Activated CD4-positive, alpha-beta T cell treated with anti-CD3 and anti-CD28 coated beads, Interleukin-2, amount 50 U/mL, for 4 hours (primary cell): ENCODE data around the gene FECH.
"Not testable (repeated sequence)": the region's sequence is repeated elsewhere in the genome, so short reads cannot be mapped to it uniquely, and the experiment has no call there.

Experiments
- DNase-seq, 2 experiments: peaks; one replicate each; pipeline ENCODE4 v3.0.0-alpha.2; 2020

Gene FECH, protein sequence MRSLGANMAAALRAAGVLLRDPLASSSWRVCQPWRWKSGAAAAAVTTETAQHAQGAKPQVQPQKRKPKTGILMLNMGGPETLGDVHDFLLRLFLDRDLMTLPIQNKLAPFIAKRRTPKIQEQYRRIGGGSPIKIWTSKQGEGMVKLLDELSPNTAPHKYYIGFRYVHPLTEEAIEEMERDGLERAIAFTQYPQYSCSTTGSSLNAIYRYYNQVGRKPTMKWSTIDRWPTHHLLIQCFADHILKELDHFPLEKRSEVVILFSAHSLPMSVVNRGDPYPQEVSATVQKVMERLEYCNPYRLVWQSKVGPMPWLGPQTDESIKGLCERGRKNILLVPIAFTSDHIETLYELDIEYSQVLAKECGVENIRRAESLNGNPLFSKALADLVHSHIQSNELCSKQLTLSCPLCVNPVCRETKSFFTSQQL

DNA sequence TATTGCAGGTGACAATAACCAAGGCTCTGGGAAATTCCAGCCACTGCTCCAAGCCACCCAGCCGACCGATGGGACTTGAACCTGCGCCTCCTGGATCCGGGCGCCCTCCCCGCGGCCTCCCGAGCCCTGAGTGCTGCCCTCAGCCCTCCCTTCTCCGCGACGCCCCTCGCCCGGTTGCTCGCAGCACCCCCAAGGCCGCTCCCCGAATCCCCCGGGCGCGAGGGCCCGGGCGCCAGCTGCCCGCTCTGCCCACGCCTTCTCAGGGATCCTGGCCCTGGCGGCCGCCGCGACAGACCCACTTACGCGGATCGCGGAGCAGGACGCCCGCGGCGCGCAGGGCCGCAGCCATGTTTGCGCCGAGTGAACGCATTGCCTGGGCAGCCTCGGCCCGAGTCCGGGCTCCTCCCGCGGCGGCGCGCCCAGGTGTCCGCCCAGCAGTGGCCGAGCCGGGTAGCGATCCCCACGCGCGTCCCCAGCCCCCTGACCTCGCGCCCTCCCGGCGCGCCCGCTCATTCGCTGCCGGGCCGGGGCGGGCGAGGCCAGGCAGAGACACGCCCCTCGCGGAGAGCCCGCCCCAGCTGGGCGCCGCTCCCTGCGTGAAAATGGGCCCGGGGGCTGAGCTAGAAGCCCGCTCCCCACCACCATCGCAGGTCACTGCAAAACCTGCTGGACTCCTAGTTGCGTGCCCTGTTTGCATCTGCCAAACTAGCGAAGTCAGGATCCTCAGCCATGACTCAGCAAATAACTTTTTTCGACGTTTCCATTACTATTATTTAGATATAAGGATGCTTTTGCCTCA, at the start of gene FECH:
FECH (minus strand) TSS at position 452 of the 799 bp plus-strand sequence; CDS start at position 370, 82 bp downstream.
- peak; percentile 34 to 41 for DNase-seq

DNA sequence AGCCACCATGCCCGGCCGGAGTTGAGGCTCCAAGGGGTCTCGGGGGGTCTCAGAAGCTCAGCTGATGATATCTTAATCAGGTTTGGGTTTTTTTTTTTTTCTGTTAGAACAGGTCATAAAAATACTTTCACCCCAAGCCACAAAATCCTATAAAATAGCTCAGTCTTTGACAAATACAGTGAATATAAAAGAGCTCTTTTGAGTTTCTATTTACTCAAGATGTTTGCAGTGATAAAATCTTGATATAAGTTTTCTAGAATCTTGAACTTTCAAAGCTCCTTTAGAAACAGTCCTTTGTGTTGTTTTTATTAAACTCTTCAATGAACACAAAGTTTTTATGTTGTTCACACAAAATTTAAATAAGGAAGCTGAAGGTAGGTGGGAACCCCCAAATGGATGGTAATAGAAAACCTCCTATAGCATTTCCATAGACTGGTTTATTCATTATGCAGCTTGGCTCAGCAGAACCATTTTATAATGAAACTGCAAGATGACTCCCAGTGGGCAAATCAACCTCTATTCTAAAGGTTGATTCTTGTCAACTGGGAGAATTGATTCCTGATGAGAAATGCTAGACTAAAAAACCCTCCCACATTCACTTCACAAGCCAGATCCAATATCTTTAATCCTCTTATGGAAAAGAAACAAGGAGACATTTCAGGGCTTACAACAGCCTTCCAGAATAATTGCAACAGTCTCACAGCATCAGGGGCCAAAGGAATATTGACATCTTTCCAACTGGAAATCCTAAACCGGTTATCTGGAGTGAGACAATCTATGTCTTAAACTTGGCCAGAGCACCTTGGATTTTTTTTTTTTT, 48.7 kb upstream of the FECH start:
- no peak for DNase-seq

DNA sequence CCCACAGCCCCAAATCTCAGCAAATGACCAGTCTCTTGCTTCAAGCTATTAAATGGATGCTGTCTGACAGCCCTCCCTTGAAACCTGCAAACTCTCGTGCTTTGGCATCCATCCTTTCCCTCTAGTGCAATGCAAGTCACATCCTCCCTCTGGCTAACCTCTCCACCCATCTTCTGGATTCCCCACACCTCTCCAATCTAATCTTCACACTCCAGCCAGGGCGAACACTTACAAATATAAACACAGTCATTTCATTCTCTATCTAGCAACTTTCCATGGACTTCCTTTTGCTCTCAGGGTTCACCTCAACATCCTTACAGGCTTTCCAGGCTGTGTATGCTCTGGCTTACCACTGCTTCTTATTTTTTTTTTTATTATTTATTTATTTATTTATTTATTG, 45.2 kb upstream of the FECH start:
- no peak for DNase-seq

DNA sequence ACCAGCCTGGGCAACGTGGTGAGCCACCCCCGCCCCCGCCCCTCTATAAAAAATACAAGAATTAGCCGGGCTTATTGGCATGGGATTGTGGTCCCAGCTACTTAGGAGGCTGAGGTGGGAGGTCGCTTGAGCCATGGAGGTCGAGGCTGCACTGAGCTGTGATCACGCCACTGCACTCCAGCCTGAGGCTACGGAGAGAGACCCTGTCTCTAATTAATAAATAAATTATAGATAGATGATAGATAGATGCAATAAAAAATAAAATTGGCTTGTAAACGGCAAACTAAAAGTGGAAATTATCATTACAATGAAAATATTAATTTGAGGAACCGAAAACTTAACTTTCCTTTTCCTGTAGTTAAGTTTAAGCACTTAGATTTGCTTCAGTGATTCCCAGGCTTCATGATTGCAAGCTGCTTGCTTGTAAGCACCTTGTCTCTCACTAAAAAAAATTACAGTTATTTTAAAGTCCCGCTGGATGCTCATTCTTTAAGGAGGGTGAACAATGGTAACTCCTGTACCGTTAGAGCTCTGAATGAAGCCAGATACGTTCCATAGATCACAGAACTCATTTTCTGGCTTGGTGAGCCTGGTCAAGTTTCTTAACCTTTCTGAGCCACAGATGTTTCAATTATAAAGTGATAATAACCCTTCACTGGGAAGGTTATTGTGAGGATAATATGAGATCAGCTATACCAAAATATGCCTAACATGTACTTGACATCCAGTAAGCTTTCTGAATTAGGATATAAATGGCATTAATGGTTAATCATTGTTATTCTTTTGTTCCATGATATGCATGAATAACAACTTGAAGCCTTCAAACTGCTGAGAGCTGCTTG, 44.5 kb upstream of the FECH start:
- DNase-seq: no peak

DNA sequence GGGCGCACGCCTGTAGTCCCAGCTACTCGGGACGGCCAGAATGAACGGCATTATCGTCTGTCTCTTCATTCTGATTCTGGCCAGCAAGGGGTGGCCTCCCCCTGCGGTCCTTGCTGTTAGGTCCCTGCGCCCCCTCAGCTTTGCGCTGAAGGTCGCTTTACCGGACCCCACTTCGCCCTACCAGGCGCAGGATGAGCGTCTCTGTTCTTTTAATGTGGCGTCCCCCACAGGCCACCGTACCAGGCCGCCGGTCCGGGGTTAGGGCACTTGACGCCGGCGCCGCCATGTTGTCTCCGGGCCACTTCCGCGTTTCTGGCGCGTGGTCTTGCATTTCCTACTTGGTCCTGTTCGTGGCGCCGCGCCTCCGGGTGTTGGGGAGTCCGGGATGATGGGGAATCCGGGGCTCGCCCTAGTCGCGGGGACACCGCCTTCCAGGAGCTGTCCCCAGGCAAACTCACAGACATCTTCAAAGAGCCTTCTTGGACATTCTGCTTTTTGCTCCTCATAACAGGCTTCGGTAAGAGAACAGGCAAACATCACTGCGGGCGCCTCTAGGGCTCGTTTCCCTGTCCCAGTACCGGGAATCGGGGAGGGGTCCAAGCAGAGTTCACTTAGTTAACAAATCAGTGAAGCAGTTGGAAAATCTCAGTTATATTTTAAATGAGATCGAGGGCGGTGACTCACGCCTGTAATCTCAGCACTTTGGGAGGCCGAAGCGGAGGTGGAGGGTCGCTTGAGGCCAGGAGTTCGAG, 43.7 kb upstream of the FECH start:
- DNase-seq: peak; percentile 95

DNA sequence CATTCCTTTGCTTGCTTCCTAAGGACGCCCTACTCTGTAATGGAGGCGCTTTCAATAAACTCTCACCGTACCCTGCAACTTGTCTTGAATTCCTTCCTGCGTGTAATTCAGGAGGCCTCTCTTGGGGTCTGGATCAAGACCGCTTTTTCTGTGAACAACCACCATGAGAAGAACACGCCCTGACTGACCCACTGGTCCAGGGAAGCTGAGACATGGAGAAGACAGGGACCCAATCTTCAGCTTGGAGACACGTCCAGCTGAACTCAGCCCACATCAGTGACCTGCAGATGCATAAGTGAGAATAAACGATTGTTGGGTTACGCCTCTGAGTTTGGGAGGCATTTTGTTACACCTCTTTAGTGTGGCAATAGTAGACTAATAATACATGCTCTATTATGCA, 42.9 kb upstream of the FECH start:
- no peak for DNase-seq

DNA sequence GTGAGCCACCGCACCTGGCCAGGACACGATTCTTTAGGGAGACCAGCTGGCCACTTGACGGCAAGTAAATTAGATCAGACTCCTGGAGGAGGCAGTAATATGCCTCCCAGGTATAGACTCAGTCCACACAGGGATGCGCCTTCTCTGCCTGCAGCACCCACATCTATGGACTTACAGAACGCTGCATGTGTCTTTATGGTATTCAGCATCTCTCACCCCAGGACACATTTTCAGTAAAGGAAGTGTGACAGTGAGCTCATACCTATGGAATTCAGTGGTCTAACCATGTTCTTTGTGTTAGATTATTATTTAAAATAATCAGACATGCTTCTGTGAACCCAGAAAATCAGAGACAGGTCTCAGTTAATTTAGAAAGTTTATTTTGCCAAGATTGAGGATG, 41.0 kb upstream of the FECH start:
- no peak for DNase-seq

DNA sequence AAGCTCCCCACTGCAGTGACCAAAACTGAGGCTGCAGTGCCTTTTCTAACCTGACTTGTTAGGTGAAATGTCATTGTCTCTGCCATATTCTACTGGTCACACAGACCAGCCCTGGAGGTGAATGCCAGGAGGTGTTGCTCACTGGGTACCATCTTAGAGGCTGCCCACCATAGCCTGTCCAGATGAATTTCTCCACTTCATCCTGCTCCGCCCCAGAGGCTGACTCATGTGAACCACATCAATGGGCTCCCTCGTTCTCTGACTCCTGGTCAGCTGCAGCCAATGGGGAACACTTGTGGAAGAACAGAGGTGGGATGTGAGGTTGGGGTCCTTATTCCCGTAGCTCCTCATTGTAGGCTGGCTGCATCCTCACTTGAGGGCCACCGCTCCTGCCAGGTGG, 38.5 kb upstream of the FECH start:
- no peak for DNase-seq

DNA sequence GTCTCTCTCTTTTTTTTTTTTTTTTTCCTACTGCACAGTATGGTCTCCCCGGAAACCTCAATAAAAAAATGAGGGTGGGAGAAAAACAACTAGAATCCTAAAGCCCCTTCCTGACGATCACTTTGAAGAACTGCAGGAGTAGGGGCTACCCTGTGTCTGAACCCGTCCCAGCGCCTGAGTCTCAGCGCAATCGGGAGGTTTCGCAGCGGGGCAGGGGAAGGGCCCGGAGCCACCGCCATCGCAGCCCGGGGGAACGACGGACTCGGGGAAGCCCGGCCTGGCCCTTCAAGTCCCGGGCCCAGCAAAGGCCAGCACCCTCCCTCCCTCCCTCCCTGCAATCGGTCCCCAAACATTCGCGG, 34.7 kb upstream of the FECH start:
- peak in 1 of 2 experiments; percentile 12 for DNase-seq

DNA sequence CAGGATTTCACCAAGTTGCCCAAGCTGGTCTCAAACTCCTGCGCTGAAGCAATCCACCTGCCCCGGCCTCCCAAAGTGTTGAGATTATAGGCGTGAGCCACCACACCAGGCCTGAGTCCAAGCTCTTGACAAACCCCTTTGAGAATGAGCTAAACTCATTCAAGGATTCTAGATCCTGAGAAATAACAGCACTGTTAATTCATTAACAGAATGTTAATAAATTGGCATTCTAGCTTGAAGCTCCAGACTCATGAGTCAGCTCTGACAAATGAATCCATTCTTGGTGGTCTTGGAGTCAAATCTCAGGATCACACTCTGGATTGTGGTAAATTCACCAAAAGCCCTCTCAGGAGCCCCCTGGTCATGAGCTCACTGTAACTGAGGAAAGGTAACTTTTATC, 33.4 kb upstream of the FECH start:
- no peak for DNase-seq

DNA sequence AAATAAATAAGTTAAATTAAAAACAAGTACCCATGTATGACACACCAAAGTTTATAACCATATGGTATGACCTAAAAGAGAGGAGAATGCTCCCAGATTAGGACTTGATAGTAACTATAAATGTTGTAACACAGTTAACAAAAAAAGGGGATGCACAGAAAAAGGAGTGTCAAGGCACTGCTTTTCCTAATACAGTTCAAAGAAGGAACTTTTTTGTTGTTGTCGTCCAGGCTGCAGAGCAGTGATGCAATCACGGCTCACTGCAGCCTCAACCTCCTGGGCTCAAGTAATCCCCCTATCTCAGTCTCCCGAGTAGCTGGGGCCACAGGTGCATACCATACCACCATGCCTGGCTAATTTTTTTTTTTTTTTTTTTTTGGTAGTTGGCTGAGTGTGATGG, 32.4 kb upstream of the FECH start:
- no peak for DNase-seq

DNA sequence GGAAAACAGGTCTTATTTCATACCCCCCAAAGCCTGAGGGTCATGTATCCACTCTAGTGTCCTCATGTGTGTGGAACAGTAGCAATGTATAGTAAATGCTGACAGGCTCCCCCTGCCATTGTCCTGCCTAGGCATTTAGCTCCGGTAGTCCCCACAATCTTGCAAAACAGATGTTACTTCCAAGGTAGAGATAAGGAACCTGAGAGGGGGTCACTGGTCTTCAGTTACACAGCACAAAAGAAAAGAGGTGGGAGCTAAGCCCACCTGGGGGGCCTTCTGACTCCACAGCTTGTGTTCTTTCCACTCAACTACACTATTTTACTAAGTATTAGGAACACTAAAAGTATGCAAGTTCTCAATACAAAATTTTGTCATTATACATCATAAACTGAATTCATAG, 17.4 kb upstream of the FECH start:
- DNase-seq: no peak

DNA sequence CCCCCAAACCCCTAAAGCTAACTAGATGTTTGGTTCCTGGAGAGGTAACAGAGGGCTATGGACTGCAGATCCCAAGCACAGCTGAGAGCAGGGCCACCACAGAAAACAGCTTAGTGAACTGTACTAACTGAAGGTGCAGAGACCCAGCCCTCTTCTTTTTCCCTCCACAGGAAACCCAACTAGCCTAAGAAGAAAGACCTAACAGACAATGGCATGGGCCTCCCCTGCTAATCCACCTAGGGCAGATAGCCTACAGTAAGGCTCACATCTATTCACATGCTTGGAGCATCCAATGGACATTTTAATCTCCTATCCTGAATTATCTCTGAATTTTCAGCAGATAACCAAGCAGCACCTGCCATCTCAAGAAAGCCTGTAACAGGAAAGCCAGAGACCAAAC, 8.8 kb upstream of the FECH start:
- DNase-seq: no peak

DNA sequence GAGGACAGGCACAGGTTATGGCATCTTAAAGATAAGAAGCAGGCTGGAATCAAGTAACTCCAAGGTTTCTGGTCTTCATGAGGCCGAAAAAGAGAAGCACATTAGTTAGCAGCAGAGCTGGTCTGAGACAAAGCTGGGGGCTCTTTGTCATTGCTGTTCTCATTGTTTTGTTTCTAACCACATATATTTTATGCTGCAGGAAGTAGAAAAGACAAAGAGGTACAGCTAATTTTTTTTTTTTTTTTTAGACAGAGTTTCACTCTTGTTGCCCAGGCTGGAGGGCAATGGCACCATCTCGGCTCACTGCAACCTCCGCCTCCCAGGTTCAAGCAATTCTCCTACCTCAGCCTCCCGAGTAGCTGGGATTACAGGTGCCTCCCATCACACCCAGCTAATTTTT, 6.2 kb upstream of the FECH start:
- not testable (repeated sequence) for DNase-seq

DNA sequence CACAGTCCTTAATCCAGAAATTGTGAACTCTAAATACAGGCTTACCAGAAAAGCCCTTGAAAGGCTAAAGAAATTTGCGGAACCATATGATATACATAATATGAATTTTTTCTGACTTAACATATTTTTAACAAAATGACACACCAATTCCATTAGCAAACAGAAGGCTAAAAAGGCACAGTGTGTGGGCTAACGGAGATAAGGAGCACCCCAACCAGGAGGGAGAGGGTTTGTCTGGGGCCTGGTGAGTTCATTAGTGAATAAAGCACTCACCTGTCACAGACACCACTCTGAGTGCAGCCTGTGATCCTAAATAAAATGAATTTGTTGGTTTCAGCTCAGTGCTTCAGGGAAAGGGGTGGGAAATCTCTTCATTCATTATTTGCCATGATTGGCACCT, 2.7 kb upstream of the FECH start:
- no peak for DNase-seq

DNA sequence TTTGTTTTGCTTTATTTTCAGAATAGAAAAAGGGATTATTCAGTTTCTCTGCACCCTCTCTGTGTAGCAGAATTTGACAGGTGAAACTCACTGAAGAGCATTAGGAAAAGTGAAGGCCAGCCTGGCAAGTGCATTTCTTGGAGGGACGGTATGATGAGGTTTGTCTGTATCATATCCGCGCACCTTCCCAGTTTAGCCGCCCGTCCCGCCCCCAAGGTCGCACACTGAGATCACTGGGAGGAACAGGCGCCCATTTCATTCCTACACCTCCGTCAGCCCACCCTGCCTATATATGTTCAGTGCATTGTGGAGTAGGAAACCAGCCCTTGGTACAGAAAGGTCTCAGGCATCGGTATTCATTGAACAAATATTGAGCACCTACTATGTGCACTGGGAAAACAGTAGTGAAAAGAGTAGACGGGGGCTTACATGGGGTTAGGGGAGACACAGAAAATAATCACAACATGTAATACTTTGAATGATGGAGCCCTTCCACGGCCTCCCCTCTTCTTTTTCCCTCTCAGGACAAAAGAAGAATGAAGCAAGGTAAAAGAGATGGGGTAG, 678 bp upstream of the FECH start:
- DNase-seq: no peak

DNA sequence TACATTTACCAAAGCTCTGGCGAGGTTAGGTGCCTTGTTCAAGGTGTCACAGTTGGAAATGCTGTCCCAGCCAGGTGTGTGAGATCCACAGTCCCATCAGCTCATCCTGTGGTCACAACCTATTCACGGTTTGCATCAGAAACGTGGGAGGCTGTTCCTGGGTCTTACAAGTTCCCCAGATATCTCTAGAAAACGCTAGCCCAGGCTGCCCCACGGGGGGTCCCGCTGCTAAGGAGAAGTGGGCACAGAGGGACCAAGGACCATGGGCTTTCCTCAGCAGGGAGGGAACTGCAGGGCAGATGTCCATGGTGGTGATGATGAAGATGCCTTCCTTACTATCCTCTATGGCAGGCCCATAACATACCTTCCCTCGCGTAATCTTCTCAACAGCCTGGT, 649 bp downstream of the FECH start:
- DNase-seq: no peak

DNA sequence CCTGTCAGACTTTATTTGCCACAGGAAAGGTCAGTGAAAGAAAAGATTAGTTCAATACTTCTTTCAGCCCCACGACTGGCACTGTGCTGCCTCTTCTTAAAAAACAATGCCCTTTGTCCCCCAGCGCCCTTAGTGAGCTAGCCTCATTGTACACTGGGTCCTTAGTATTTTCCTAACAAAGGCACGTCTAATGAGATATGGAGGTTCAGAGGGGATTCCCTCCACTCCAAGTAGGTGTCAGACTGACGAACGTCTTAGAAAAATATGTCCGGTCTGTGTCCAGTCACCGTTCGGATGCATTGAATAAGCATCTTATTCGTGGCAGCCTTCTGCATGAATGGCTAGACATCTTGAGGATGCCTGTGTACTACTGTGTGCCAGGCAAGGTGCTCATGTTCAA, 1.1 kb downstream of the FECH start:
- DNase-seq: no peak

DNA sequence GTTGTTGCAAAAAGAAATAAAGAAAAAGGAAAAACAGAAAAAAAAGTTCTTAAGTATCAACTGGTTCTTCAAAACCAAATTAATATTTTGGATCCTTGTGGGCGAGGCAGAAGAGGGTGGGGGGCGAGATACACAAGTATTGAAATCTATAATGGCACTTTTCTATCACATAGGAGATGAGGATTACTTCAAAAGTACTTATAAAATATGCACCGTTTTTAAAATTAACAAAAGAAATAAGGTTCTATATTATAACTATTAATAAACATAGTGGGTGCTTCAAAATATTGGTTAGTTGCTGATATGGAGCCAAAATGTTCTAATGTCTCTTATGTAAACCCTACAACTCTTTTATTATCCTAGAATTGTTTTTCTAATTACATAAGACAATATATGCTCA, 2.1 kb downstream of the FECH start:
- DNase-seq: no peak

DNA sequence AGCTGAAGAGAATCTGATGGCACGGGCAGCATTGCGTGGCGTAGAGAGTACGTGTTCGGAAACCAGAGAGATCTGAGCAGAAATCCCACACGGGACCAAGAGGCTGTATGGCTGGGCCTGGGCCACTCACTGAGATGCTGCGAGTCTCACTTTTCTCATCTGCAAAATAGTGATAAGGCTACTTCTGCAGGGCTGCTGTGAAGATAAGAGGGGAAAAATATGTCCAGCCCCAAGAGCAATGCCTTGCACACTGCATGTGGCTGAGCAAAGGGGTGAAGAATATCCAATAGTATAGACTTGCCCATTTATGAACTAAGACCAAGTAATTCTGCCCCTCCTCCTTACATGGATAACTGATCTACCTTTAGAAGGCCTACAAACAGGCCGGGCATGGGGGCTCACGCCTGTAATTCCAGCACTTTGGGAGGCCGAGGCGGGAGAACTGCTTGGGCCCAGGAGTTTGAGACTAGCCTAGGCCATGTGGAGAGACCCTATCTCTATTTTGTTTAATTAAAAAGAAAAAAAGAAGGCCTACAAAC, 3.1 kb downstream of the FECH start:
- DNase-seq: no peak

DNA sequence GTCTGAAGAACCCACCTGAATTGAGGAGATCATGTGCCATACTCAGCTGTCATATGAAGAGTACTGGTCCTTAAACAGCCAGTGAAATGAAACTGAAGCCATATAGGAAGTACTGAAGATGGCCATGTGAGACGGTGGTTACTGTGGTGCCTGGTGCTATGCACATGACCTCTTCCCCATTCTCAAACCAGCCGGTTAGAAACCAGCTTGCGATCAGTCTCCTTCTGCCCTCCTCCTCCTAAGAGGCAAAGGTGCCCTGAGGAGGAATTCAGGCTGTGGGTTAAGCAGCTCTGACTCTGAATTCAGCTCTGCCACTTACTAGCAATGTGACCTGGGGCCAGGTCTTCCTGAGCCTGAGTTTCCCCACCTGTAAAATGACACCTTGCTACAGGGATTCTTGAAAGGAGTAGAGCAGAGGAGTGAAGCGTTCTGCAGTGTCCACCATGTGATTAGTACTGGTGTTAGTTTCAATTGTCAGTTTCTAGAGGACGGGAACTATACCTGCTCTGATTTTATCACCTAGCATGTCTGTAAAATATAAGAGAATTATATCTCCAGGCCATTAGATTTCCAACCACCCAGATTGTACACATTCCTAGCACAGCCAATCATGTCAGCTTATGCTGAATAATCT, 5.1 kb downstream of the FECH start:
- no peak for DNase-seq
